Testis (tissue), 3 donors: ENCODE measurements around the gene CSF3R. TPM values are rescaled to one million over a fixed set of nuclear protein-coding genes. Genes with fewer than 3 reads are reported as not detected.

Source experiments
- DNase-seq: peaks from one replicate; pipeline ENCODE4 v3.0.0-alpha.2; 2019
- H3K27ac ChIP-seq, 2 donors: fragments of 200-600 bp; sonication (generic); one replicate each; pipeline ENCODE4 v1.5.1; 2019
- H3K27me3 ChIP-seq: fragments of 200-600 bp; sonication (generic); one replicate; pipeline ENCODE4 v1.5.1; 2019
- H3K36me3 ChIP-seq: fragments of 200-600 bp; sonication (generic); one replicate; pipeline ENCODE4 v1.5.1; 2017; ENCODE audit warnings: low read depth; ENCODE audit errors: missing control alignments
- H3K4me1 ChIP-seq: fragments of 200-600 bp; sonication (generic); one replicate; pipeline ENCODE4 v1.5.1; 2019
- H3K4me3 ChIP-seq, 2 donors: fragments of 200-600 bp; sonication (generic); one replicate each; pipeline ENCODE4 v1.5.1; 2017 to 2019
- H3K9me3 ChIP-seq: fragments of 200-600 bp; sonication (generic); one replicate; pipeline ENCODE4 v1.5.1; 2017
- POLR2A ChIP-seq: fragments of 450-650 bp; IDR thresholded peaks from one replicate; pipeline ENCODE4 v1.6.1; 2017; ENCODE audit warnings: antibody characterized with exemption, mild to moderate bottlenecking, moderate library complexity
- WGBS, 2 donors: methylation state at CpG; one replicate each; pipeline ENCODE4 v1.1.5; 2018; 5-methylcytosine and 5-hydroxymethylcytosine counted together
- intact Hi-C: fragments of 100-400 bp; cut with DNase I; formaldehyde crosslinking; loops from one replicate; pipeline ENCODE4 v1.15.1; 2023; ENCODE audit warnings: low total_unique reads
- polyA plus RNA-seq: library from polyadenylated mRNA; stranded (reverse); fragments of 350-450 nt; fragmentation: Illumina TruSeq; extraction: RNeasy Lipid Tissue Mini Kit (QIAGEN cat#74804); gene quantifications from one replicate; pipeline ENCODE4 v1.2.3, GENCODE V29; 2014; ENCODE audit warnings: low read depth, low replicate concordance; ENCODE audit not compliant: insufficient read depth
- total RNA-seq, 2 donors: library from RNA; depleted of rRNA; stranded (reverse); fragments of >200 nt; gene quantifications; one replicate each; pipeline ENCODE4 v1.2.3, GENCODE V29; 2016
- TF ChIP-seq, protein P1 (sequence below), 3 experiments: fragments of 450-650 bp in 2 of 3; fragments of 200-600 bp in 1 of 3; sonication (generic) in 1 of 3; IDR thresholded peaks; one replicate each; pipeline ENCODE4 v1.5.1; 2016 to 2019; ENCODE audit warnings: antibody characterized with exemption in 3 of 3, mild to moderate bottlenecking in 2 of 3, moderate library complexity in 1 of 3

Gene CSF3R
- total and polyA plus RNA-seq, 3 donors from 2014 or later, result 2.0 to 4.9 (median 3.8) TPM

DNA sequence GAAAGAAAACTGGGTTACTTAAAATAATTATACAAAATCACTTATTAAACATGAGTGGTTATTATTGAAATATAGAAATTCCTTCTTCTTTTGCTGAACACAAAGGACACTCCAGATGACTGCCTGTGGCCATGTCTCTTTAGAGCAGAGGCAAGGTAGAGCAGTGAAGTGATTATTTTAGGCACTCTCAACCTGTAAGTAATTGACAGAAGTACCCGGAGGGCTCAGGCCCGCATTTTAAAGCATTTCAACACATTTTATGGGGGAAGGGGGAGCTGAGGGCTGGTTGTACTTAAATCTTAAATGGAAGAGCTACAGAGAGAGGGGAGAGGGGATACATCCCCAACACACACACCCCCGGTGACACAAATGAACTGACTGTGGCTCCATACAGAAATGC, 42.7 kb downstream of the CSF3R start:
- Histone ChIP-seq H3K27me3 (no peaks in the 10 kb centered on the region), H3K9me3 (no peaks in the 10 kb centered on the region), H3K4me3 (no peak overlapping the region), H3K36me3 (no peaks in the 10 kb centered on the region), H3K27ac (no peak overlapping the region), H3K4me1 (no peaks in the 10 kb centered on the region)
- DNase-seq, result no peak
- WGBS, 2 donors, result 57 to 64% methylated on average over 3 of the region's 3 CpGs
- intact Hi-C loops, result no loop called here
- TF ChIP-seq, protein P1, sequence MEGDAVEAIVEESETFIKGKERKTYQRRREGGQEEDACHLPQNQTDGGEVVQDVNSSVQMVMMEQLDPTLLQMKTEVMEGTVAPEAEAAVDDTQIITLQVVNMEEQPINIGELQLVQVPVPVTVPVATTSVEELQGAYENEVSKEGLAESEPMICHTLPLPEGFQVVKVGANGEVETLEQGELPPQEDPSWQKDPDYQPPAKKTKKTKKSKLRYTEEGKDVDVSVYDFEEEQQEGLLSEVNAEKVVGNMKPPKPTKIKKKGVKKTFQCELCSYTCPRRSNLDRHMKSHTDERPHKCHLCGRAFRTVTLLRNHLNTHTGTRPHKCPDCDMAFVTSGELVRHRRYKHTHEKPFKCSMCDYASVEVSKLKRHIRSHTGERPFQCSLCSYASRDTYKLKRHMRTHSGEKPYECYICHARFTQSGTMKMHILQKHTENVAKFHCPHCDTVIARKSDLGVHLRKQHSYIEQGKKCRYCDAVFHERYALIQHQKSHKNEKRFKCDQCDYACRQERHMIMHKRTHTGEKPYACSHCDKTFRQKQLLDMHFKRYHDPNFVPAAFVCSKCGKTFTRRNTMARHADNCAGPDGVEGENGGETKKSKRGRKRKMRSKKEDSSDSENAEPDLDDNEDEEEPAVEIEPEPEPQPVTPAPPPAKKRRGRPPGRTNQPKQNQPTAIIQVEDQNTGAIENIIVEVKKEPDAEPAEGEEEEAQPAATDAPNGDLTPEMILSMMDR (IDR thresholded peaks at IDR 0.05), result no peak
- TF ChIP-seq POLR2A, result no peak

DNA sequence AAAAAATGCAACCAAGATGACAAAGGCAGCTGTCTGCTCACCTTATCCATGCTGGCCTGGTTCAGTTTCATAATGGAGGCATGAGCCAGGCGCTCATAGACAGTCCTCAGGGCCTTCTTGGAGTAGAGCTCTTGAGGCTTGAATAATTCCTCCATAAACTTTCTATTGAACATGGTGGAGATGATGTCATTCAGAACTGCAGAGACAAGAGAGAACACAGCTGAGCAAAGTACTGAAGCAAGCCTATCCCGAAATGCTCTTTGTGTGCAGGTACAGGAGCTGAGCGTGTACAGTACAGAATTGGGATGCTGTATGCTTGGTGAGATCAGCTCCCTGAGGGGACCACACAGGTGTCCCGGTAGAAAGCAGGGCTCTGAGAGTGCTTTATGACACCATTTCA, 44.0 kb downstream of the CSF3R start:
- WGBS, 2 donors, result 73 to 93% methylated on average over 4 of the region's 4 CpGs
- TF ChIP-seq, protein P1 (IDR thresholded peaks at IDR 0.05), result no peak
- TF ChIP-seq POLR2A, result no peak
- no peaks in the 10 kb centered on the region for H3K4me1 ChIP-seq

DNA sequence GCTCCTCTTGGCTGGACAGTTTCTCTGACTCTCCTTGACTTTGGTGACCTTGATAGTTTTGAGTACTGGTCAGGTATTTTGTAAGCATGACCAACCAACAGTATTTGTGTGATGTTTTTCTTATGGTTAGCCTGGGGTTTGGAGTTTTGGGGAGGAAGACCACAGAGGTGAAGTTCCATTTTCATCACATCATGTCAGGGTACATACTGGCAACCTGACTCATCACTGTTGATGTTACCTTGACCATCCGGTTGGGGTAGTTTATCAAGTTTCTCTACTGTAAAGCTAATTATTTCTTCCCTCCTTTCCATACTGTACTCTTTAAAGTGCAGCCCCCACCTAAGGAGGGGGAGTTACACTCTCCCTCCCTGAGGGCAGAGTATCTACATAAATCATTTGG, 45.9 kb downstream of the CSF3R start:
- intact Hi-C loops, result no loop called here

More for the DNA sequence above, 44.0 kb downstream of the CSF3R start:
- H3K27ac ChIP-seq, result no peak overlapping the region
- H3K27me3 ChIP-seq, result no peaks in the 10 kb centered on the region
- H3K4me3 ChIP-seq, result no peak overlapping the region
- DNase-seq, result no peak
- H3K36me3 ChIP-seq, result no peaks in the 10 kb centered on the region
- no peaks in the 10 kb centered on the region for H3K9me3 ChIP-seq
- intact Hi-C loops, result no loop called here

DNA sequence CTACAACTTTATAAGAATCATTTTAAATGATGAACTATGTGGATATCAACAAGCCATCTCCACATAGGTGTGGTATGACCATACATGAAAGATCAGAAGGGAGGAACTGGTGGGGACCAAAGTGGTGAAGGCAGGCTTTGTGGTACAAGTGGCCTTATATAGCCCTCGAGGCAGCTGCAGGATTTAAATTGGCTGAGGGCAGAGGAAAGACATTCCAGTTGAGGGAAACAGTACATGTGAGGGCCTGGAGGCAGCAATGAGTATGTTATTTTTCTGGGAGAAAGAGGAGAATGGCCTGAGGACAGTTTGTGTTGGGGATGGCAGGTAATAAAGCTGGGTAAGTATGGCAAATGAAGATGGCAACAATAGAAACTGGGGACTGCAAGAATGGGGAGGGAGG, 49.6 kb downstream of the CSF3R start:
- no peak for DNase-seq
- intact Hi-C loops, result no loop called here
- Histone ChIP-seq H3K4me3 (no peak overlapping the region), H3K4me1 (no peaks in the 10 kb centered on the region), H3K27ac (no peak overlapping the region), H3K36me3 (no peaks in the 10 kb centered on the region), H3K27me3 (no peaks in the 10 kb centered on the region), H3K9me3 (no peaks in the 10 kb centered on the region)
- WGBS, 2 donors, result 67 to 70% methylated on average over 1 of the region's 1 CpG
- TF ChIP-seq, protein P1 (IDR thresholded peaks at IDR 0.05), result no peak
- TF ChIP-seq POLR2A, result no peak

More for the DNA sequence above, 45.9 kb downstream of the CSF3R start:
- no peak overlapping the region for H3K4me3 ChIP-seq
- no peaks in the 10 kb centered on the region for H3K36me3 ChIP-seq
- H3K27me3 ChIP-seq, result no peaks in the 10 kb centered on the region
- no peak for DNase-seq
- TF ChIP-seq, protein P1 (IDR thresholded peaks at IDR 0.05), result no peak
- no peak for TF ChIP-seq POLR2A
- no peaks in the 10 kb centered on the region for H3K9me3 ChIP-seq
- 48 to 61% methylated on average over 1 of the region's 1 CpG for WGBS, 2 donors
- H3K4me1 ChIP-seq, result no peaks in the 10 kb centered on the region
- H3K27ac ChIP-seq, result no peak overlapping the region

DNA sequence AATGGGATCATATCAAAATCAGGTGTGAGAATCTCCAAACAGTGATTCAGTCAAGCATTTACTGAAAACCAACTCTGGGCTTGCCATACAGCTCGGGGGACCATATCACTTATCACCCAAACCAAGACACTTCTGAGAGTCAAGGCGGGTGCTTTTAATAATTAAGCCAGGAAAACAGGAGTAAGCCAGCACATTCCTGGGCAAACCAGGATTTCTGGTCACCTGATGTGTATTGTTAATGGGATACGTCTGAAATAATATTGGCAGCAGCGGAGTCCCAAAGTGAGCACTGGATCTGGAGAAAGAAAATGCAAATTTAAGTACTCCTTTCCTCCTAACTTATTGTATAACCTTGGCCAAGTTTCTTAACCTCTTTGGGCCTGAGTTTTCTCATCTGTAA, 50.1 kb downstream of the CSF3R start:
- DNase-seq, result no peak
- WGBS, 2 donors, result 88 to 94% methylated on average over 4 of the region's 4 CpGs
- Histone ChIP-seq H3K4me3 (no peak overlapping the region), H3K4me1 (no peaks in the 10 kb centered on the region), H3K27ac (no peak overlapping the region), H3K36me3 (no peaks in the 10 kb centered on the region), H3K27me3 (no peaks in the 10 kb centered on the region), H3K9me3 (no peaks in the 10 kb centered on the region)
- no peak for TF ChIP-seq POLR2A
- TF ChIP-seq, protein P1 (IDR thresholded peaks at IDR 0.05), result no peak
- intact Hi-C loops, result no loop called here
